ENCODE measurements around the gene NUPR2.

GRCh38 chr7:56125831-56126230 lies 9.6 kb upstream of the NUPR2 start:
- TF ChIP-seq CTCF (IDR thresholded peaks at IDR 0.05) = no peak
- no peak for TF ChIP-seq EZH2phosphoT487 (IDR thresholded peaks at IDR 0.05)
- no peak for TF ChIP-seq EZH2 (IDR thresholded peaks at IDR 0.05)

Measured in neural progenitor cell (in vitro differentiated cells).